A673 (cell line): Measurements from ENCODE around the gene HPCAL1.

Source experiments
- CTCF ChIP-seq: fragments of 300-800, 200-600 bp; sonication (generic); conservative IDR thresholded peaks from 2 replicates; pipeline ENCODE4 v1.5.1; 2017; ENCODE audit warnings: low read depth, mild to moderate bottlenecking, antibody characterized with exemption, low read length, moderate library complexity, mixed read lengths
- EZH2 ChIP-seq: fragments of 200-600 bp; sonication (generic); IDR thresholded peaks from 2 replicates; pipeline ENCODE4 v1.6.1; 2017; ENCODE audit warnings: borderline replicate concordance, low read depth, mild to moderate bottlenecking, mixed read lengths, antibody characterized with exemption, low read length; ENCODE audit not compliant: poor library complexity, severe bottlenecking

DNA sequence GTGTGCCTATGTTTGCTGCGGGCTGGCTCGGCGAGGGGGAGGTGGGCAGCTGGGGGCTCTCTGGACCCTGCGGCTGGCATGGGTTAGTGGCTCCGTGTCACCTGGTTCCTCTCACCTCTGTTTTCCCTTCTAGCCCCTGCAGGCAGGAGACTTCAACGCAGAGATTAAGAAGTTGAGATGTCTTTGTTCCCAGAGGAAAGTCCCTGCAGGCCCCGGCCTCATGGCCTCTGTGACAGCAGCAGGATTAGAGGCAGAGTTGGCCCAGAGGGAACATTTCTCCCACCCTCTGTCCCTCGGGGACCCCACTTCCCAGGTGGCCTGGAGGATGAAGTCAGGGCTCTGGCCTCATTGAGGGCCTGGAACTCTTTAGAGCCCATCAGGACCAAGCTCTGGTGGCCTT lies 56.5 kb downstream of the HPCAL1 start:
- TF ChIP-seq CTCF (no peak), EZH2 (no peak)
